GM23338 (cell line): ENCODE measurements around the gene SLC5A12.

Source experiments
- CTCF ChIP-seq, 2 experiments: fragments of 200-600 bp in 1 of 2; sonication (generic) in 1 of 2; conservative IDR thresholded peaks; 2 replicates each; pipeline versions ENCODE4 v1.5.1 to v1.6.1; 2016 to 2017; ENCODE audit warnings: antibody characterized with exemption in 2 of 2, low read depth in 2 of 2, mild to moderate bottlenecking in 2 of 2, moderate library complexity in 1 of 2
- POLR2AphosphoS5 ChIP-seq: IDR thresholded peaks from 2 replicates; pipeline ENCODE4 v1.6.1; 2016; ENCODE audit warnings: antibody characterized with exemption, low read depth
- TF ChIP-seq, protein P1 (sequence below): IDR thresholded peaks from one replicate; pipeline ENCODE4 v1.6.1; 2018; ENCODE audit warnings: antibody characterized with exemption; ENCODE audit not compliant: unreplicated experiment

- TF ChIP-seq CTCF (conservative IDR thresholded peaks at IDR 0.05; ENCODE audit: low read depth in 2 of 2) (no peak), POLR2AphosphoS5 (no peak)
- TF ChIP-seq, protein P1, sequence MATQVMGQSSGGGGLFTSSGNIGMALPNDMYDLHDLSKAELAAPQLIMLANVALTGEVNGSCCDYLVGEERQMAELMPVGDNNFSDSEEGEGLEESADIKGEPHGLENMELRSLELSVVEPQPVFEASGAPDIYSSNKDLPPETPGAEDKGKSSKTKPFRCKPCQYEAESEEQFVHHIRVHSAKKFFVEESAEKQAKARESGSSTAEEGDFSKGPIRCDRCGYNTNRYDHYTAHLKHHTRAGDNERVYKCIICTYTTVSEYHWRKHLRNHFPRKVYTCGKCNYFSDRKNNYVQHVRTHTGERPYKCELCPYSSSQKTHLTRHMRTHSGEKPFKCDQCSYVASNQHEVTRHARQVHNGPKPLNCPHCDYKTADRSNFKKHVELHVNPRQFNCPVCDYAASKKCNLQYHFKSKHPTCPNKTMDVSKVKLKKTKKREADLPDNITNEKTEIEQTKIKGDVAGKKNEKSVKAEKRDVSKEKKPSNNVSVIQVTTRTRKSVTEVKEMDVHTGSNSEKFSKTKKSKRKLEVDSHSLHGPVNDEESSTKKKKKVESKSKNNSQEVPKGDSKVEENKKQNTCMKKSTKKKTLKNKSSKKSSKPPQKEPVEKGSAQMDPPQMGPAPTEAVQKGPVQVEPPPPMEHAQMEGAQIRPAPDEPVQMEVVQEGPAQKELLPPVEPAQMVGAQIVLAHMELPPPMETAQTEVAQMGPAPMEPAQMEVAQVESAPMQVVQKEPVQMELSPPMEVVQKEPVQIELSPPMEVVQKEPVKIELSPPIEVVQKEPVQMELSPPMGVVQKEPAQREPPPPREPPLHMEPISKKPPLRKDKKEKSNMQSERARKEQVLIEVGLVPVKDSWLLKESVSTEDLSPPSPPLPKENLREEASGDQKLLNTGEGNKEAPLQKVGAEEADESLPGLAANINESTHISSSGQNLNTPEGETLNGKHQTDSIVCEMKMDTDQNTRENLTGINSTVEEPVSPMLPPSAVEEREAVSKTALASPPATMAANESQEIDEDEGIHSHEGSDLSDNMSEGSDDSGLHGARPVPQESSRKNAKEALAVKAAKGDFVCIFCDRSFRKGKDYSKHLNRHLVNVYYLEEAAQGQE, result no peak
Measured at GRCh38 chr11:26755762-26756161, 33.9 kb upstream of the SLC5A12 start.
